Activated CD8-positive, alpha-beta memory T cell treated with anti-CD3 and anti-CD28 coated beads for 48 hours (primary cell): ENCODE data around the gene INTS13.
"Not testable (repeated sequence)": the region's sequence is repeated elsewhere in the genome, so short reads cannot be mapped to it uniquely, and the experiment has no call there.

Source experiments
- DNase-seq, 3 experiments: peaks; one replicate each; pipeline ENCODE4 v3.0.0-alpha.2; 2020; ENCODE audit warnings: low read depth in 2 of 3, low spot score in 2 of 3

The INTS13 gene

GRCh38 chr12:26870491-26871419 lies 67.0 kb downstream of the INTS13 start:
- no peak for DNase-seq

GRCh38 chr12:26869908-26870459 lies 67.8 kb downstream of the INTS13 start:
- no peak for DNase-seq

DNA sequence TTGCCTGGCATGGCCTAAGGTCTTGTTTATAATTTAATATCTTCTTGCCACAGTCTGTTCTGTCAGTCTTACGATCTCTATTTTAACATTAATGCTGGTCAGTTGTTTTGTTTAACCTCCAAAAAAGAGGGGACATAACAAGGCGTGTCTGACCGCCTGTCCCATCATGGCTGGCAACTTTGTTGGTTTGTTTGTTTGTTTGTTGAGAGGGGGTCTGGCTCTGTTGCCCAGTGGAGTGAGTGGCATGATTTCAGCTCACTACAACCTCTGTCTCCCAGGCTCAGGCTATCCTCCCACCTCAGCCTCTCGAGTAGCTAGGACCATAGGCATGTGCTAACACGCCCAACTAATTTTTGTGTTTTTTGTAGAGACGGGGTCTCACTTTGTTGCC lies 68.7 kb downstream of the INTS13 start:
- no peak for DNase-seq

GRCh38 chr12:26868447-26869103 lies 69.2 kb downstream of the INTS13 start:
- DNase-seq: no peak

- no peak for DNase-seq
These were observed 70.7 kb downstream of the INTS13 start for GRCh38 chr12:26867080-26867479.

- no peak for DNase-seq
These were observed 74.3 kb downstream of the INTS13 start for GRCh38 chr12:26863515-26863914.

- not testable (repeated sequence) for DNase-seq
These were observed 75.0 kb downstream of the INTS13 start for GRCh38 chr12:26862787-26863186.

DNA sequence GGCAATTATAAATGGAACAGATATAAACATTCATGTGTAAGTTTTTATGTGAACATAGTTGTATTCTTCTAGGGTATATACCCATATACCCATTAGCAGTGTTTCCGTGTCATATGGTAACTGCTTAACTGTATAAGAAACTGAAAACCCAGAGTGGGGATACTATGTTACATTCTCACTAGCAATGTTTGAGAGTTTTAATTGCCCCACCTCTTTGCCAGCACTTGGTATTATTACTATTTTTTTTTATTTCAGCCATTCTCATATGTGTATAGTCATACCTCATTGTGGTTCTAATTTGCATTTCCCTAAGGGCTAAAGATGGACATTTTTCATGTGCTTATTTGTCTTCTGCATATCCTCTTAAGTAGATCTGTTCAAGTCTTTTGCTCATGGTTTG lies 76.1 kb downstream of the INTS13 start:
- no peak for DNase-seq

GRCh38 chr12:26857465-26858176 lies 80.2 kb downstream of the INTS13 start:
- no peak for DNase-seq

DNA sequence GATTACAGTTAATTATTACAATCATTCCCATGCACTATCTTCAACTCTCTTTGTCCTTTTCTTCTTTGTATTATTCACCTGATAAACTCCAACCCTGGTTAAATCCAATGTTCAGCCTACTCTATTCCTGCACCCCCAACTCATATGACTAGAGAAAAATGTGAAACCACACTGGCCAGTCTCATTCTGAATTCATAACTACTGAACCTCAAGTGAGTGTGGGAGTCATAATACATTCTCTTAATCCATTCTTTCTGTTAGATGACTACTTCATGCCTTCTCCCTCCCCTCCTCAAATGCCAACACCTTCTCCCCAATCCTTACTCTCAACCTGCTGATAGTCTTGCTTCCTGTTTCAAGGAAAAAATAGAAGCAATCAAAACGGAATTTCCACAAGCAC lies 82.4 kb downstream of the INTS13 start:
- no peak for DNase-seq
